NCI-H1092 (cell line): ENCODE results near the gene ANKRD13B.
"Not testable (repeated sequence)": the region's sequence is repeated elsewhere in the genome, so short reads cannot be mapped to it uniquely, and the experiment has no call there.

Experiments used
- DNase-seq: peaks from one replicate; lab custom pipeline; 2025; lab: John Stamatoyannopoulos, UW

Gene ANKRD13B

GRCh38 chr17:29642171-29642611 is 49.3 kb downstream of the ANKRD13B start:
- DNase-seq: no peak

DNA sequence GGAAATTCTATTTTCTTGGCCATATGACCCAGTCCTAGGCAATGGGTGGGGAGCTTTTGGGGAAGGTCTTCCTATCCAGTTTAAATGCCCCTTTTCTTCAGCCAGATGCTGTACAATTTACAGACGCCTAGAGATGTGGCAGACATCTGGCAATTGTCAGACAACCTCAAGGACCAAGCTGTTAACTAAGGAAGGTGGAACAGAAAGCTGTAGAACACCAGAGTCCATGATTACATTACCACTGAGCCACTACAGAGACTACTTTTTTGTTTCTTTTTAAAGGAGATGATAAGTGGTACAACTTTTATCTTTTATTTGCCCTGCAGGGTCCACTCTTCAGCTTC is 50.9 kb downstream of the ANKRD13B start:
- DNase-seq: no peak

DNA sequence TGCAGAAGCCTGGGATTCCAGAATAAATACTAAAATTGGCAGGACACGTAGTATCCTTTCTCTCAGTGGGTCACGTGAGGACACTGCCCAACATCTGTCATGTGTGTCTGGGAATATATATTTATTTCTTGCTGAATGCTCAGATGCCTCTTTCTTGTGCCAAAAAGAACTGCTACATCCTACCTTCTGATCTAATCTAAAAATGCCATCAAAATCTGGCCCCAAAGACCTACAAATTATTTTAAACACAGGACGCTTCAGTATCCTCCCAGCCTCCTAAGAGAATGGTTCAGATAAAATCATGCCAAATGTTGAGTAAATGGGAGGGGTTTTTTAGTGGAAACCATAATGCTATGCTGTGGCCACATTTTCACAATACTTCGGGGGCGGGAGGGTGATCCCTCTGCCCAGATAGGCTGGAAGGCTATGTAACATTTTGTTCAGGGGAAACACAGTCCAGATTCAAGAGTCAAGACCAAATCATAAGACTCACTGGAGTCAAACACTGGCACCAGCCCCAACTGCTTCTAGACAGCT is 52.7 kb downstream of the ANKRD13B start:
- no peak for DNase-seq

DNA sequence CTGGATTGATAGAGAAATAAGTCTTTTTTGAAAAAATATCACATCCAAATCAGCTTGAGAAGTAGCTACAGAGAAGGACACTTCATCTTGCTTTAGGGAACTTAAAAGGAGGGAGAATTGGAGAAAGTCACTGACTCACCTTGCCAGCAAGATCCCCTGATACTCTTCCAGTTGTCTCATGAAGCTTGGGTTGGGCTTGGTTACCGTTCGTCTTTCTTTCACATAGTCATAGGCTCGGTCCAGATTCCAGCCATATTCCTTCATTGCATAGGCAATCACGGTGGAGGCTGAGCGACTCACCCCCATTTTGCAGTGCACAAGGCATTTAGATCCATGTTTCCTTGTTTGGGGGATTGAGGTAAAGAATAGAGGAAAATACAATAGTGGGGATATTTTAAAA is 55.1 kb downstream of the ANKRD13B start:
- DNase-seq: no peak

- no peak for DNase-seq
Observed at GRCh38 chr17:29649359-29649758, 56.4 kb downstream of the ANKRD13B start.

- no peak for DNase-seq
Observed at GRCh38 chr17:29650396-29650795, 57.5 kb downstream of the ANKRD13B start.

GRCh38 chr17:29651913-29652312 is 59.0 kb downstream of the ANKRD13B start:
- not testable (repeated sequence) for DNase-seq

DNA sequence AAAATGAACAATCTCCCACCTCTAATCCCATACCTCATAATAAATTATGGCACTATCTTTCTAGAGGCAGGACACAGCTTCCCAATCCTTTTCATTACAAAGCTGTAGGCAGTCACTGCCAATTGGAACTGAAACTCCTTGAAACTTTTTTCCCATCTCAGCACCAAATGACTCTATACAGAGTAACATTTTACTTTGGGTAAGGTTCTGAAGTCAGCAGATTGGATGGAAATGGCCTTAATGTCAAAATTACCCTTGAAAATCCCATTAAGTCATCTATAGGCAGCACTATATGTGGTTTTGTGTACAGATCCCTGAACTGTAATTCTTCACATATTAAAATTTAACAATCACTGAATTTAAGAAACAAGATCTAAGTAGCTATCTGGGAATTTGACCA is 60.0 kb downstream of the ANKRD13B start:
- DNase-seq: no peak

DNA sequence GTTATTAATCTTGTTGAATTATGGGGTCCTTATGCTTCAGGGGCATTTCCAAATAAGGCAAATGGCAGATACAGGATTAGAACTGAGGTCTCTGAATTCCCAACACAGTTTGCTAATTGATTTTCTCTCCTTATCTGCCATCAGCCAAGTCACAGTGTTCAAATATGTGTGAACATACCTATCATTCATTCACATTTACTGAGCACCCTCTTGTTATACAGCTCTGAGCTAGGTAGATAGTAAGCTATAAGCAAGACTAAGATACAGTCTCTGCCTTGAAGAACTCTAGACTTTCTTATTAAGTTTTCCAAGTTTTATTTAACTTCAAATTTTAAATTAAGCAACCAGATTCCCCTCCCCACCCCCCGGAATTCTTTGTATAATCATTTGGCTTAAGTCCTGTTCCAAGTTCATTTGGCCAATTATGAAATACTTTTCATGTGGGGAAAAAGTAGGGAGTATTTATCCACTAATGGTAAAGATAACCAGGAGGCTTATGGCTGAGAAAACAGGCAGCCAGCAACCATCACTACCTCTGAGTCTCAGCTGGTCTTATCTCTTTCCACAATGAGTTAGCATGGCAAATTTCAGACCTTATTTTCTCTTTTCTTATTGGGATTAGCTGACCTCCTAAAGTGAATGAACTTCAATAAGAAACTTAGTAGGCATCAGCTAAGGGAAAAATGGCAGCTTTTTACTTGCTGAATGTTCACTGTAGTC is 61.2 kb downstream of the ANKRD13B start:
- no peak for DNase-seq

- DNase-seq: no peak
Observed at GRCh38 chr17:29655323-29655722, 62.4 kb downstream of the ANKRD13B start.

DNA sequence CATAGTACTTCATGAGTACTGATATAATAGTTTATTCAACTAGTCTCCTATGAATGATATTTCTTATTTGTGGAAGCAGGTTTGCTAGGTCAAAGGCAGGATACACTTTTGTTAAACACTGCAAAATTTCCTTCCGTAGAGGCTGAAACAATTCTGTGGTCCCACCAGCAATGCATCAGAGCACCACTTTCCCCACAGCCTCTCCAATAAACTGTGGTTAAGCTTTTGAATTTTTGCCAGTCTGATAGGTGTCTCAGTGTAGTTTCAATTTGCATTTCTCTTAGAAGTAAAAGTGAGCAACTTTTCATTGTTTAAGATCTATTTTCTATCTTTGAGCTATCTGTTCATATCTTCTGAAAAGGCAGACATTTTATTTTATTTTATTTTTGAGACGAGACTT is 66.2 kb downstream of the ANKRD13B start:
- DNase-seq: no peak

DNA sequence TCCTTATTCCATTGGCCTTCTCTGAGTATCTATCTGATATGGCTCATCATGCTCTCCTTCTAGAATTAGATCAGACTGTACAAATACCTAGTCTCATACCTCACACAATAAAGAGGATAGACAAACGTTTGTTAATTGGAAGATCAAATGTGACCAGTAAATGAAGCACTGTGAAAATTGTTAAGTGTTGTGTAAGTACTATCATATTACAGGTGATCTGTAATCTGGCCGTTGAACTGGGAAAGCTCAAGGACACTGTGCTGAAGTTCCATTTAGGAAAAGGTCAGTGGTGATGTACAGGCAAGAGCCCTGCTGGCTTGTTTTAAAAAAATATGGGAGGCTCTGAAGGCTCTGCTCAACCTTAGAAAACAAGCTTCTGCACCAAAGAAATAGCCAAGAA is 68.3 kb downstream of the ANKRD13B start:
- no peak for DNase-seq

- no peak for DNase-seq
Observed at GRCh38 chr17:29663155-29663554, 70.2 kb downstream of the ANKRD13B start.
